ENCODE data around the gene ERI3. TPM values are rescaled to one million over a fixed set of nuclear protein-coding genes. Genes with fewer than 3 reads are reported as not detected.

Gene ERI3
- total and polyA plus RNA-seq, 9 of the 15 experiments (the other 6 are each of a cell fraction or from before 2014, with no cell fraction given) = 47.8 to 93.4 (median 67.2) TPM

DNA sequence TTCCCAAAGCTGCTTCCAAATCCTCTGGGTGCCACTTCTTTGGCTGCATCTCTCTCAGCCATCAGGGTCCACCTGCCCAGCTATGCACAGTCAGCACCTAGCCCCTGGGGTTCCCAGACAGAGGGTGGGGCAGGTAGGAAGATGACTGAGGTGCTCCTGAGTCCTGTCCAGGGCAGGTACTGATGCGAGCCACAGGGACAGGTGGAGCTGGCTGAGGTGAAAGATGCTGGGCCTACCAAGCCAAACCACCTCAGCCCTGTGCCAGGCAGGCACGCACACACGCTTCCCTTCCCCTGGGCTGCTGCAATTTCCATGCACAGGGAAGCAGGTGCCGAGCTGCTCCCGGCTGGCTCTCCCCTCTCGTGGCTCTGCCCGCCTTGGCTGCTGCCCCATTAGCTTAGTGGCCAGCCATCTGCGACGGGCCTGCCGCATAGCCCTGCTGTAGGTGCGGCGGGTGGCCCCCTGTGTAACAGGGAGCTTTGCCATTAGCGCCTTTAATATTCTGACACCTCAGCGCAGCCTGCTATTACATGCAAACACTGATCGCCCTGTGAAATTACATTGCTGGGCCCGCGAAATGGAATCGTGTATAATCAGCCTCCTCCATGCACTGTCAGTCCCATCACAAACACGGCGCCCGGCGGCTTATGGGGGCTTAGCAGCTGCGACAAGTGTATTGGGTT lies 102.9 kb downstream of the ERI3 start:
- Histone ChIP-seq H3K9me3 (replicated peaks; ENCODE audit: control insufficient read depth, insufficient read depth, low read depth, low read length) (no peaks in the 10 kb centered on the region), H3K4me3 (no peak overlapping the region), H3K4me2 (ENCODE audit: insufficient read depth, low read length) (no peak overlapping the region), H3K36me3 (ENCODE audit: control insufficient read depth, insufficient read depth, low read length) (peaks cover 4% of the 10 kb centered on the region; the same call in 2 of the 3 replicates), H3K9ac (ENCODE audit: insufficient read depth in 1 of 2, low read depth in 2 of 2, low read length in 2 of 2) (no peak overlapping the region), H4K20me1 (replicated peaks; ENCODE audit: control insufficient read depth, insufficient read depth, low read length) (peaks cover 12% of the 10 kb centered on the region; the same call in 1 of the 2 replicates), H3K4me1 (replicated peaks in 1 of 2; ENCODE audit: control insufficient read depth in 2 of 2, insufficient read depth in 2 of 2, low read length in 2 of 2) (peaks cover 0 to 18% of the 10 kb centered on the region in 2 experiments; a peak in 2 of 5 replicates), H3K27me3 (ENCODE audit: control insufficient read depth in 2 of 2, insufficient read depth in 2 of 2, low read length in 2 of 2) (no peaks in the 10 kb centered on the region), H3K27ac (ENCODE audit: extremely low read depth, low read depth, low read length) (no peak overlapping the region), H3K9me1 (ENCODE audit: control insufficient read depth, insufficient read depth, low read length) (no peaks in the 10 kb centered on the region), H2AFZ (ENCODE audit: low read depth, low read length) (no peak overlapping the region), H3K79me2 (ENCODE audit: control insufficient read depth, insufficient read depth, low read length) (no peaks in the 10 kb centered on the region)
- in situ Hi-C loops (cut with MboI) = no loop called here
- WGBS (ENCODE audit: insufficient coverage, low coverage, missing lambda C conversion rate) = 90% methylated on average over 23 of the region's 23 CpGs
- BruUV-seq (replicated peaks) = no TSS peak
- ATAC-seq (no peak), DNase-seq (ENCODE audit: extremely low read depth in 1 of 4, low spot score in 3 of 4) (no peak), FAIRE-seq (no peak)
- TF ChIP-seq TBL1XR1 (IDR thresholded peaks at IDR 0.05; ENCODE audit: low read length in 2 of 2) (no peak), BCOR (IDR thresholded peaks at IDR 0.05) (no peak), HNRNPH1 (optimal IDR thresholded peaks at IDR 0.05; ENCODE audit: low read depth, low read length) (no peak), DPF2 (IDR thresholded peaks at IDR 0.05) (no peak)
- TF ChIP-seq, protein P1, sequence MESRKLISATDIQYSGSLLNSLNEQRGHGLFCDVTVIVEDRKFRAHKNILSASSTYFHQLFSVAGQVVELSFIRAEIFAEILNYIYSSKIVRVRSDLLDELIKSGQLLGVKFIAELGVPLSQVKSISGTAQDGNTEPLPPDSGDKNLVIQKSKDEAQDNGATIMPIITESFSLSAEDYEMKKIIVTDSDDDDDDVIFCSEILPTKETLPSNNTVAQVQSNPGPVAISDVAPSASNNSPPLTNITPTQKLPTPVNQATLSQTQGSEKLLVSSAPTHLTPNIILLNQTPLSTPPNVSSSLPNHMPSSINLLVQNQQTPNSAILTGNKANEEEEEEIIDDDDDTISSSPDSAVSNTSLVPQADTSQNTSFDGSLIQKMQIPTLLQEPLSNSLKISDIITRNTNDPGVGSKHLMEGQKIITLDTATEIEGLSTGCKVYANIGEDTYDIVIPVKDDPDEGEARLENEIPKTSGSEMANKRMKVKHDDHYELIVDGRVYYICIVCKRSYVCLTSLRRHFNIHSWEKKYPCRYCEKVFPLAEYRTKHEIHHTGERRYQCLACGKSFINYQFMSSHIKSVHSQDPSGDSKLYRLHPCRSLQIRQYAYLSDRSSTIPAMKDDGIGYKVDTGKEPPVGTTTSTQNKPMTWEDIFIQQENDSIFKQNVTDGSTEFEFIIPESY (CRISPR knock-in tag; IDR thresholded peaks at IDR 0.05) = 0 out of 2 replicates have a peak, but pooled peaks have one; percentile 38
- POLR2A ChIA-PET = interaction anchor here (0.9 to 1.7 kb wide), 5 partner anchors 9 to 37 kb away, joined by 3 to 4 read pairs (median 3); no protein-coding TSS in a partner anchor
- intact Hi-C loops (cut with micrococcal nuclease) = no loop called here
- CTCF ChIA-PET (ENCODE audit: low intra/inter-chr PET ratio) = no interaction called here
